ELF-1 (cell line): ENCODE data around the gene CHMP4A.
"Not testable (repeated sequence)": the region's sequence is repeated elsewhere in the genome, so short reads cannot be mapped to it uniquely, and the experiment has no call there.

Source experiments
- DNase-seq: peaks from one replicate; pipeline ENCODE4 v3.0.0-alpha.2; 2016; ENCODE audit warnings: low read depth, low spot score

Gene CHMP4A

GRCh38 chr14:24247422-24247821 lies 34.1 kb upstream of the CHMP4A start:
- DNase-seq = no peak

GRCh38 chr14:24246765-24247212 lies 33.5 kb upstream of the CHMP4A start:
- DNase-seq = no peak

DNA sequence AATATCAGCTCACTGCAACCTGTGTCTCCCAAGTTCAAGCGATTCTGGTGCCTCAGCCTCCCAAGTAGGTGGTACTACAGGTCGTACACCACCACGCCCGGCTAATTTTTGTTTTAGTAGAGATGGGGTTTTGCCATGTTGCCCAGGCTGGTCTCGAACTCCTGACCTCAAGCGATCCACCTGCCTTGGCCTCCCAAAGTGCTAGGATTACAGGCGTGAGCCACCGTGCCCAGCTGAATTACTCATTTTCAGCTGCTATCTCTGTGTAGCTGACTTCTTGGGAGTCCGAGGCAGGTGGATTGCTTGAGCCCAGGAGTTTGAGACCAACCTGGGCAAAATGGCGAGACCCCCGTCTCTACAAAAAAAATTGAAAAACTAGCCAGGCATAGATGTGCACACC lies 32.1 kb upstream of the CHMP4A start:
- DNase-seq = not testable (repeated sequence)

GRCh38 chr14:24243336-24243836 lies 30.1 kb upstream of the CHMP4A start:
- no peak for DNase-seq

DNA sequence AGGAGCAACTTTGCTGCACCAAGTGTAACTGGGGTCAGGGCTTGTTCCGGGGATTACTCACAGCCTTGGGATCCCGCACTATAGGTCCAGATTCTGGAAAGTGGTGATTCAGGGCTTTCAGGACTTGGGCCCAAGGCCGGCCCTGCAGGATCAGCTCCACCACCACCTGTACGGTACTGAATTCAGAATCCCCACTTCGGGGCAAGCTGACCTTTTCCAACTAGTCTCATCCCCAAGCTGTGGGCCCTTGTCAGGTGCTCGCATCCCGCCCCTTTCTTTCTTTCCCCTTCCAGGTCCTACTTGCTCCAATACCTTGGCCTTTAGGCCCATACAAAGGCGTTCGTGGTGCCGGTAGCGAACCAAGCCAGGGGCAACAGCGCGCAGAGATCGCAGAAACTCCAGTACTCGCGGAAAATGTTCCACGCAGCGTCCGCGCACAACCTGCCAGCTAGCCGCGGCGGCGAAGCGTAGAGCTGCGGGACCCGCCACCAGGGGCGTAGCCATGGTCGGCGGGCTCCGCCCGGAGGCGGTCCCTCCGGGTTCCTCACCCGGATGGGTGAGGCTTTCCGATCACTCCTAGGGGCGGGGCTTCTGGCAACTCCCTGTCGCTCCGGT lies 28.6 kb upstream of the CHMP4A start:
- peak; percentile 97 for DNase-seq

GRCh38 chr14:24240110-24240918 lies 27.0 kb upstream of the CHMP4A start:
- DNase-seq = no peak

DNA sequence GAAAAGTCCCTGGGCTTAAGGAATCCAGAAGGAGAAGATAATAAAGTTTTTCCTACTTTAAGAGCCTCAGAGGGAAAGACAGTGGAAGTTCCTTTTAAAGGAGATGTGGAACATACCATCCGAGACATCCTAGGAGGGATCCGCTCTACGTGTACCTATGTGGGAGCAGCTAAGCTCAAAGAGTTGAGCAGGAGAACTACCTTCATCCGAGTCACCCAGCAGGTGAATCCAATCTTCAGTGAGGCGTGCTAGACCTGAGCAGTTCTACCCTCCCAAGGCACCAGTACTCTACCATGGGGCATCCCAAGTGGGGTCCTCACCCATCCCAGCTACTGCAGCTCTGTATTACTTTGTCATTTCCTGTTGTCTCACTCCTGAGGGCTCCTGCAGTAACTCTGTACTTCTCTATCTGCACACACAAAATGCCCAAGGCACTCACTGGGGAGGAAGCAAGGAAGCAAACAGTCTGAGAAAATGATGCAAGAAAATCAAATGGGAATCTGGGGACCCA lies 25.3 kb upstream of the CHMP4A start:
- no peak for DNase-seq

DNA sequence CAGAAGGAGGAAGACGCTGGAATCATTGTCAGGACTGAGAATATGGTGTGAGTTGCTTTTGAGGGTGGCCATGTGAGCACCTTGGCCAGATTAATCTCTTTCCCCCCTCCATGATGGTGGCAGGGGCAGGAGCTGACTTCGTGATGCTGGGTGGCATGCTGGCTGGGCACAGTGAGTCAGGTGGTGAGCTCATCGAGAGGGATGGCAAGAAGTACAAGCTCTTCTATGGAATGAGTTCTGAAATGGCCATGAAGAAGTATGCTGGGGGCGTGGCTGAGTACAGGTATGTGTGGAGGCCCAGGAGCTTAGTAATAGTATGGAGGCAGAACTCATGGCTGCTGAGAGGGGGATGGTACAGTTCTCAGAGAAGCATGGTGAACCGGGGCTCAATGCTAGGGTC lies 24.8 kb upstream of the CHMP4A start:
- DNase-seq = no peak

DNA sequence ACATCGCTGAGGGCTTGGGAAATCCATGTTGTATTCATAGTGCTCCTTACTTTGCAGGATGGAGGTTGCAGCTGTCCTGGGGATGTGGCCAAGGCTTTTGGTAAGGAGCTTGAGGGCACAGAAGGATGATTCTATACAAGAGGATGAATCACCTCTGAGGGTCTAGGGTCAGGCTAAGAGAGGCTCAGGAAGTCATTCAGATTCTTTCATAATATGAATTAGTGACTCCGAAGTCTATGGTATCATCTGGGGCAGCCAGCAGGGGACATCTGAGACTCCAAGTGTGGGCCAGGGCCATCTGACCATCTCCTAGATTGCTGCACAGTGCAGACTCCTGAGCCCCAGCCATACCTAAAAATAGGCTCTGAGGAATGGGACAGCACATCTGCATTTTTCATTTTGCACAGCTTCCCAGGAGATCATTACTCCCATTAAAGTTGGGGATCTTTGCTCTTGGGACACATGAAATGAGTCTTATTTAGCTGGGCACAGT lies 24.2 kb upstream of the CHMP4A start:
- no peak for DNase-seq

- DNase-seq = no peak
These were observed 23.6 kb upstream of the CHMP4A start for GRCh38 chr14:24236689-24237462.

- DNase-seq = no peak
These were observed 22.8 kb upstream of the CHMP4A start for GRCh38 chr14:24235804-24236688.

DNA sequence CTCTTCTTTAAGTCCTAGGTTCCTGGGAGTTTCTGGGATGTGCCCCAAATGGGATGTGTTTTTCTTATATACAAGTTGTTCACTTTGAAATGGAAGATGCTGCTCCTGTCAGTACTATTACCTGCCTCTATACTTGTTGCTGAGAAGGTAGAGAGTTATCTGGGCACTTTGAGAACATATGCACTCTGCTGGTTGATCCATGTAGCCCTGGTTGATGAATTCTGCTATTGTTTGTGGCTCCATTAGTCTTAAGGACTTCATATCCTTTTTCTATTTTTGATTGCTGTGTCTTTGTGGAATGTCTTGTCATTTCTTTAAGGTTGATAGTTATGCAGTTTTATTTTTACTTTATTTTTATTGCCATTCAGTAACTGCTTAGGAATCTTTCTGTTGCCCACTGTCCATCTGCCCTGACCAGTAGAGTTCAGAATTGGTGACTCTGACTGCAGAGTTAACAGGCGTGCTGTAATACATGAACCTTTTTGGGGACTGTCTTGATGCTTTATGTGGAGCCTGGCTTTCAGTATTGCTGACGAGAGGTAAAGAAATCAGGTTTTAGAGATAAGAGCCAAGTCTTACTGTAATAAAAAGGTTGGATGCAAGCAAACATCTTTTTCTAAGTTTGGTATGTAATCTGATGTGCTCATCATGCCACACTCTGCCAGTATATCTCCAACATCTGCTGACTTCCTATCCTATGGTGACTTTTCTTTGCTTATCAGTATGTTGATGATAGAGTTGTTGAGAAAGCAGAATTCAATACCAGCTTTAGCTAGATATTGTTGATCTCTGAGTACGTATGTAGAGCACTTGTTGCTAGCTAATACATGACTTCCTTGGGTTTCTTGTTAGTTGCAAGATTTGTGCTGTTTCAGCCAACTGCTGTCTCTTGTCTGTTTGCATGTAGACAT lies 21.1 kb upstream of the CHMP4A start:
- DNase-seq = no peak

DNA sequence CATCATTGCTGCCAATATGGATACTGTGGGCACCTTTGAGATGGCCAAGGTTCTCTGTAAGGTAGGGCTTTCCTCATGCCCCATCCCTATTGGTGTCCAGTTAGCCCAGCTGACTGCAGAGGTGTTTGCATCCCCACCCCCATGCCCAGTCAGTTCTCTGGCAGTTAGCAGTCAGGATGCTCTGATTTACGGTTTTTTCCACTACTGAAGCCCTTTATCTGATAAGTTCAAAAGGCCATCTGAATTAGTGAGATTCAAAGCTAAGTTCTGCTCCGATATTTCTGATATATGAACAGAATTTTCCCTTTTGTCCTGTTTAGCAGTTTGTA lies 20.2 kb upstream of the CHMP4A start:
- DNase-seq = no peak

- no peak for DNase-seq
These were observed 19.6 kb upstream of the CHMP4A start, which contains the start of gene GMPR2 for GRCh38 chr14:24232645-24233537. GMPR2 (plus strand) TSS chr14:24232929; CDS start chr14:24233254, 325 bp downstream.

DNA sequence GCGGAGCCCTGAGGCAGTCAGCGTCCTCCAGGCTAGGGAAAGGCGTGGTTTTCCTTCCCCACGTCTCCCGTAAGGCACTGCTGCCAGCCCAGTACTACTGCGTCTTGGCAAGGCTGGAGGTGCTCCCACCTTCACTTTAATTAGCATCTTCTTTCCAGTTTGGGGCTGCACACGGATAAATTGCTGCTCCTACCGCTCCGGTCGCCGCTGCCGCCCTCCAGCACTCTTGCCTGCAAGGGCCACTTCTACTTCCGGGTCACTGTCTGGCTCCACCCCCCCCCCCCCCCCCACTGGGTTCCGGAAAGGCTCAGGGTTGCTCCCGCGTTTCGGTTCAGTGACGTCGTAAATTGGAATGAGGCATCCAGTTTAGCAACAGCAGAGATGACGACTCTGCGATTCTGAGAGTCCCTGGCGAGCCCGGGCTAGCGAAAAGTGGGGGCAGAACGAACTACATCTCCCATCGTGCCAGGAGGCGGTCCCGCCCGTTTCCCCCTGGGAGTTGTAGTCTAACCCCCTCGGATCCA lies 18.9 kb upstream of the CHMP4A start, which contains the start of gene NEDD8:
NEDD8 (minus strand) TSS at position 247 of the 524 bp plus-strand sequence; CDS start at position 147, 100 bp downstream.
- peak; percentile 95 for DNase-seq

GRCh38 chr14:24231263-24232120 lies 18.2 kb upstream of the CHMP4A start:
- DNase-seq = no peak

GRCh38 chr14:24228902-24229301 lies 15.6 kb upstream of the CHMP4A start:
- DNase-seq = no peak
